ENCODE results near the gene HID1. TPM values are rescaled to one million over a fixed set of nuclear protein-coding genes. Genes with fewer than 3 reads are reported as not detected.

HID1 gene
- total RNA-seq, 4 donors from 2014 or later, result 2.9 to 11.6 (median 6.2) TPM

GRCh38 chr17:75003957-75004355 lies 31.4 kb upstream of the HID1 start:
- H3K4me3 ChIP-seq (ENCODE audit: low read depth, poor library complexity, severe bottlenecking), result no peak overlapping the region
- WGBS, 2 donors, result 92 to 94% methylated on average over 18 to 19 of the region's 19 CpGs
- TF ChIP-seq CTCF (IDR thresholded peaks at IDR 0.05) (no peak), POLR2A (IDR thresholded peaks at IDR 0.05) (no peak)
- intact Hi-C loops (cut with DNase I; ENCODE audit: low total_unique reads), result no loop called here
- no peak for DNase-seq (ENCODE audit: low spot score in 2 of 2)

GRCh38 chr17:75003070-75003956 lies 30.8 kb upstream of the HID1 start:
- DNase-seq (ENCODE audit: low spot score in 2 of 2), result no peak
- H3K4me3 ChIP-seq (ENCODE audit: low read depth, poor library complexity, severe bottlenecking), result no peak overlapping the region
- TF ChIP-seq POLR2A (IDR thresholded peaks at IDR 0.05) (no peak), CTCF (IDR thresholded peaks at IDR 0.05) (no peak)
- 91% methylated on average over 53 to 76 of the region's 76 CpGs for WGBS, 2 donors
- intact Hi-C loops (cut with DNase I; ENCODE audit: low total_unique reads), result no loop called here

GRCh38 chr17:75001915-75002843 lies 29.6 kb upstream of the HID1 start:
- DNase-seq (ENCODE audit: low spot score in 2 of 2), result no peak
- TF ChIP-seq CTCF (IDR thresholded peaks at IDR 0.05), result no peak
- TF ChIP-seq POLR2A (IDR thresholded peaks at IDR 0.05), result no peak
- intact Hi-C loops (cut with DNase I; ENCODE audit: low total_unique reads), result no loop called here
- no peak overlapping the region for H3K4me3 ChIP-seq (ENCODE audit: low read depth, poor library complexity, severe bottlenecking)
- WGBS, 2 donors, result 89 to 92% methylated on average over 14 to 15 of the region's 15 CpGs

- intact Hi-C loops (cut with DNase I; ENCODE audit: low total_unique reads), result no loop called here
- H3K4me3 ChIP-seq (ENCODE audit: low read depth, poor library complexity, severe bottlenecking), result no peak overlapping the region
- TF ChIP-seq POLR2A (IDR thresholded peaks at IDR 0.05) (no peak), CTCF (IDR thresholded peaks at IDR 0.05) (no peak)
- WGBS, 2 donors, result 69 to 86% methylated on average over 4 of the region's 4 CpGs
- no peak for DNase-seq (ENCODE audit: low spot score in 2 of 2)
Measured at GRCh38 chr17:74999523-74999922, 27.0 kb upstream of the HID1 start.

- TF ChIP-seq POLR2A (IDR thresholded peaks at IDR 0.05), result no peak
- no peak for TF ChIP-seq CTCF (IDR thresholded peaks at IDR 0.05)
- H3K4me3 ChIP-seq (ENCODE audit: low read depth, poor library complexity, severe bottlenecking), result no peak overlapping the region
- DNase-seq (ENCODE audit: low spot score in 2 of 2), result no peak
- intact Hi-C loops (cut with DNase I; ENCODE audit: low total_unique reads), result no loop called here
- 78 to 88% methylated on average over 6 of the region's 6 CpGs for WGBS, 2 donors
Measured at GRCh38 chr17:74998783-74999182, 26.2 kb upstream of the HID1 start.
